ENCODE measurements around the gene TMEM115. TPM values are rescaled to one million over a fixed set of nuclear protein-coding genes. Genes with fewer than 3 reads are reported as not detected.

TMEM115 gene
- total and polyA plus RNA-seq, 11 donors = 20.5 to 57.3 (median 28.9) TPM

GRCh38 chr3:50322386-50323091 is 36.8 kb downstream of the TMEM115 start, which contains the start of gene HYAL2:
Gene HYAL2 (minus strand): TSS chr3:50322745. CDS start chr3:50320489, 2,256 bp downstream.
- DNase-seq (peak; percentile 79 to 88 (median 85)), ATAC-seq (peak; percentile 6 to 52 (median 12))
- H3K4me1 ChIP-seq = peaks cover 7 to 84% (median 62%) of the 10 kb centered on the region in 12 donors

GRCh38 chr3:50322115-50322385 is 37.3 kb downstream of the TMEM115 start:
- Histone ChIP-seq H3K4me3 (peak overlapping the region; percentile 22 to 97 (median 88)), H3K4me1 (peaks cover 6 to 84% (median 63%) of the 10 kb centered on the region in 12 donors), H3K27me3 (no peaks in the 10 kb centered on the region), H3K36me3 (peaks cover 0 to 50% (median 43%) of the 10 kb centered on the region in 9 donors), H3K27ac (peak overlapping the region; percentile 93 to 99 (median 98)), H3K9me3 (no peaks in the 10 kb centered on the region)
- intact Hi-C loops (cut with DNase I) = loop anchor here in 8 of 10 donors (1.0 to 10.0 kb wide), 7 partner anchors 22 to 130 kb away; partner anchors contain the start of genes GNAI2 (in 3 of the 8), LSMEM2 (in 2 of the 8) and GNAT1 (in 1 of the 8)
- TF ChIP-seq CTCF (IDR thresholded peaks at IDR 0.05) (no peak), POLR2A (IDR thresholded peaks at IDR 0.05) (no peak)
- DNase-seq (no peak), ATAC-seq (no peak)
- 21 to 38% (median 22%) methylated on average over 1 to 14 of the region's 14 CpGs for WGBS, 4 donors

More at GRCh38 chr3:50322386-50323091, 36.8 kb downstream of the TMEM115 start, which contains the start of gene HYAL2:
- no peaks in the 10 kb centered on the region for H3K9me3 ChIP-seq
- TF ChIP-seq CTCF (IDR thresholded peaks at IDR 0.05) (no peak), POLR2A (IDR thresholded peaks at IDR 0.05) (peak in 1 of 2 donors; percentile 46)
- intact Hi-C loops (cut with DNase I) = loop anchor here in 8 of 10 donors (1.0 to 10.0 kb wide), 8 partner anchors 19 to 130 kb away; partner anchors contain the start of genes GNAI2 (in 3 of the 8), LSMEM2 (in 2 of the 8), GNAT1 (in 1 of the 8) and HYAL1 (in 1 of the 8)
- H3K36me3 ChIP-seq = peaks cover 0 to 45% (median 38%) of the 10 kb centered on the region in 9 donors
- peak within 1 kb of the TSS; percentile 93 to 99 (median 98) for H3K27ac ChIP-seq
- peak within 1 kb of the TSS; percentile 62 to 97 (median 88) for H3K4me3 ChIP-seq
- 30 to 47% (median 42%) methylated on average over 13 to 31 of the region's 31 CpGs for WGBS, 4 donors
- no peaks in the 10 kb centered on the region for H3K27me3 ChIP-seq

- peak; percentile 91 to 95 (median 93) for DNase-seq
- peak; percentile 44 to 82 (median 68) for ATAC-seq
- no peaks in the 10 kb centered on the region for H3K9me3 ChIP-seq
- intact Hi-C loops (cut with DNase I) = loop anchor here in 9 of 10 donors (1.0 to 10.0 kb wide), 9 partner anchors 17 to 129 kb away; partner anchors contain the start of genes GNAI2 (in 3 of the 9), HYAL1 (in 2 of the 9), LSMEM2 (in 2 of the 9) and GNAT1 (in 1 of the 9)
- peaks cover 0 to 55% (median 48%) of the 10 kb centered on the region in 9 donors for H3K36me3 ChIP-seq
- WGBS, 4 donors = 0 to 2% (median 1%) methylated on average over 10 to 59 of the region's 59 CpGs
- no peaks in the 10 kb centered on the region for H3K27me3 ChIP-seq
- peak overlapping the region; percentile 93 to 99 (median 98) for H3K27ac ChIP-seq
- H3K4me3 ChIP-seq = peak overlapping the region; percentile 62 to 97 (median 88)
- TF ChIP-seq CTCF (IDR thresholded peaks at IDR 0.05) = peak; percentile 27 to 80 (median 60)
- TF ChIP-seq POLR2A (IDR thresholded peaks at IDR 0.05) = peak in 1 of 2 donors; percentile 76
- H3K4me1 ChIP-seq = peaks cover 5 to 85% (median 61%) of the 10 kb centered on the region in 12 donors
Measured at GRCh38 chr3:50321336-50322114, 37.8 kb downstream of the TMEM115 start.

Measured in heart left ventricle (tissue), 16 donors.